ENCODE data around the gene LBX1.

DNA sequence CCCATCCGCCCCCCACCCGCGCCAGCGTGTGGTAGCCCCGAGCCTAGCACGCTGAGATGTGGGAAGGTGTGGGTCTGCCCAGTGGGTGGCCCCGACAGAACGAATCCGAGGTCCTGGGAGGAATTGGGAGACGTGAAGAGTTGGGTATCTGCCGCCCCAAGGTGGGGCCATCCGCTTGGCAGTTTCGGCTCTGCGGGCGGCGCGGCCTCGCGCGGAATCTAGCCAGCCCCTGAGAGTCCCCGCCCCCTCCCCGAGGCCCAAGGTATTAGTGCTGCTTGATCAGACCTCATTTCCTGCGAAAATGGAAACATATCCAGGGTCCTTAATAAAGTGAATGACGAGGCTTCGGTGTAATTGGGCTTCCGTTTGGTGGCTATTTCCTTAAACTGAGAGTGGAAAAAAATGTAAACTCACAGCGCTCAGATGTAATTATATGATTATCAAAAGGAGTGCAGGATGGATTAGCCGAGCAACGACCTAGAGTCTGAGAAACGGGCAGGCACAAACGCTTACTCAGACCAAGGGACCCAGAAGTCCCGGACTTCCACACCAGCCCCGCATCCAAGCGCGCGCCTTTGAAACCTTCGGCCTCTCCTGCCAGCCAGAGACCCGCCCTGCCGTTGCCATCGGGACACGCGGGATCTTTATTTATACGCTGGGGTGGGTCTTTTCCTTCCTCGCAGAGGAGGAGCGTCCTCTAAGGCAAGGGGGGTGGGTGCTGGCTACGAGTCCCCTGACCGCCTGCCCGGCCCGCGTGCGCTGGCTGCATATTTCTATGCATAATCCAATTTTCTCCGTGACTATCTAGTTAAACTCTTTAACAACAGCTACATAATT, 12.8 kb downstream of the LBX1 start:
- TF ChIP-seq, protein P1, sequence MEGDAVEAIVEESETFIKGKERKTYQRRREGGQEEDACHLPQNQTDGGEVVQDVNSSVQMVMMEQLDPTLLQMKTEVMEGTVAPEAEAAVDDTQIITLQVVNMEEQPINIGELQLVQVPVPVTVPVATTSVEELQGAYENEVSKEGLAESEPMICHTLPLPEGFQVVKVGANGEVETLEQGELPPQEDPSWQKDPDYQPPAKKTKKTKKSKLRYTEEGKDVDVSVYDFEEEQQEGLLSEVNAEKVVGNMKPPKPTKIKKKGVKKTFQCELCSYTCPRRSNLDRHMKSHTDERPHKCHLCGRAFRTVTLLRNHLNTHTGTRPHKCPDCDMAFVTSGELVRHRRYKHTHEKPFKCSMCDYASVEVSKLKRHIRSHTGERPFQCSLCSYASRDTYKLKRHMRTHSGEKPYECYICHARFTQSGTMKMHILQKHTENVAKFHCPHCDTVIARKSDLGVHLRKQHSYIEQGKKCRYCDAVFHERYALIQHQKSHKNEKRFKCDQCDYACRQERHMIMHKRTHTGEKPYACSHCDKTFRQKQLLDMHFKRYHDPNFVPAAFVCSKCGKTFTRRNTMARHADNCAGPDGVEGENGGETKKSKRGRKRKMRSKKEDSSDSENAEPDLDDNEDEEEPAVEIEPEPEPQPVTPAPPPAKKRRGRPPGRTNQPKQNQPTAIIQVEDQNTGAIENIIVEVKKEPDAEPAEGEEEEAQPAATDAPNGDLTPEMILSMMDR (IDR thresholded peaks at IDR 0.05) = no peak
- TF ChIP-seq POLR2A (IDR thresholded peaks at IDR 0.05) = no peak

All from uterus (tissue), 2 donors.